Right renal cortex interstitium (tissue), 3 donors: ENCODE measurements around the gene VWDE. TPM values are rescaled to one million over a fixed set of nuclear protein-coding genes. Genes with fewer than 3 reads are reported as not detected.

Experiments
- DNase-seq, 3 donors: peaks; one replicate each; pipeline ENCODE4 v3.0.0-alpha.2; 2013; ENCODE audit warnings: low read depth in 3 of 3, low spot score in 2 of 3
- polyA plus RNA-seq, 3 donors: library from polyadenylated mRNA; unstranded; fragments of 120-200 nt; gene quantifications; one replicate each; pipeline ENCODE4 v1.2.1, GENCODE V29; 2013; ENCODE audit not compliant: insufficient read length in 3 of 3

VWDE gene
- polyA plus RNA-seq, 3 donors, result 3.1 to 5.1 (median 3.8) TPM

DNA sequence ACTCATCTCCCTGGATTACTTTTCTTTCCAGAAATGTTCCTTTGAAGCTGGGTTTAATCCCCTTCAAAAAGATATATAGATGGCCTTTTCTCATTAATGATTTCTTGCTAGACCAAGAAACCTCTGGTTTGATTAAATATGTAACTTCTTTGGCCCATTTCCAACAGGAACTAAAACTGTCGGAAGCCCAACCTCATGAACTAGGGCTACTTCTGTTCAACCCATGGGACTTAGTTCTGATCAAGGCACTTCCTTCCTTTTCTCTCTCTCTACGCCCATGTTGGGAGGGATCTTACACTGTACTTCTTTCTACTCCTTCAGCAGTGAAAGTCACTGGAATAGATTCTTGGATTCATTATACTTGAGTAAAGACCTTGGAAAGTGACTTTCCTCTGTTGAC lies 109.0 kb downstream of the VWDE start:
- DNase-seq, result no peak

DNA sequence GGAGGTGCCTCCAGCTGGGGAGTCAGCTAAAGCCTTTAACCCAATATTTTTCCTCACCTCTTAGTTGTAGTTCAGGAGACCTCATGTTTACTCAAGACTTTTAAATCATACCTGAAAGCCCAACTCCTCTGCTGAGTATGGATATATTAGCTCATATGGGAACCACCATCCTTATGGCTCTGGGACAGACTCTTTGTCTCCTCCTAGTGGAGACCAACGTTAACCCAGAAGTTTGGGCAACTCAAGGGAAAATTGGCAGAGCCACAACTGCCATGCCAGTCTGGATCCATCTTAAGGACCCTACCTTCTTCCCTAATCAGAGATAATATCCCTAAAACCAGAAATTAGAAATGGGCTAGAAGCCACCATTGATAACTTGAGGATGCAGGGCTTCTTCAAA lies 111.8 kb downstream of the VWDE start:
- DNase-seq, result no peak

DNA sequence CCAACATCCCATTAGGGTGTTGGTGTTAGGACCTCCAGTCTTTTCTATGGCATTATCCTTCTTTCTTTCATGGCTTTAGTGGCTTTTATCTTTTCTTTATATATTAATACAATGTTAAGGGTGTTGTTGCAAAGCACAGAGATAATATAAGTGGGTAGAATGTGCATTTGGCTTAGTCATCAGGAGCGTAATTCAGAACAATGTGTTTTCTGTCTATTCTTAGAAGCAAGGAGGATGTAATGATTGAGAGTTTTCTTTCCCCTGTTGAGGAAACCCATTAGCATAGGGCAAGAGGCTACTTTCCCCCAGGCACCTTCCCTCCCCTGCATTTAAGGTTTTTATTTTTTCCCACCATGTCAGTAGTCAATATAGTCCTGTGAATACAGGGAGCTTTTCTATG lies 112.9 kb downstream of the VWDE start:
- DNase-seq, result no peak

DNA sequence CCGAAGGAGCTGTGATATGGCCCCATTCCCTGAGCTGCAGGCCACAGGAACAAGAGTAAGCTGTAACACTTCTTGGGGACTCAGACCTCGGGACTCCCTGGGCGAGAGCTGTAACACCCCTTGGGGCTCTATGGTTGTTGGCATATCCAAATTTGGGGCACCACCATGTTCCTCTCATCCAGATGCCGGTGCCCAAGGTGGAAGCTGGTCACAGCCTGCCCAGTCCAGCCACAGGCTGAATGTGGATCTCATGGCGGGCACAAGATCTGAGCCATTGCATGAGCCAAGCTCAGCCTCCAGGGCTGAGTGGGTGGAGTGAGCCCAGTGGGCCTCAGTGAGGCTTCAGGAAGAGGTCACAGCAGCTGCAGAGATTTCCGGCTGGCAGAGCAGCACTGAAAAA lies 113.7 kb downstream of the VWDE start:
- DNase-seq, result no peak

DNA sequence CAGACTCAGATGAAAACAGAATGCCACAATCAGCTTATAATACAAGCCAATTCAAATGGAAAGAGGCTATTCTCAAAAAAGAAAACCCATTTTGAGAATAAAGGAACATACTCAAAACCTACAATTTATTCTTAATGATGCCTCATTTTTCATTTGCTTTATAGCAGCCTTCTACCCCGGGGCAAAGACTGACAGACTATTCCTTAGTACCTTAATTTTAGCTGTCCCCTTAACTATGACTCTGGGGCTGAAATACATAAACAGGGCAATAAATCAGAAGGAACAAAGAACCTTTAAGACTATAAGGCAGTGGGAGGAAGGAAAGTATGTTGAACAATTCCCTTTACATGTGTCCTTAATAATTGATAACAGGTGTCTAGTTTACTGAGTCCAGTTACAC lies 115.8 kb downstream of the VWDE start:
- no peak for DNase-seq

DNA sequence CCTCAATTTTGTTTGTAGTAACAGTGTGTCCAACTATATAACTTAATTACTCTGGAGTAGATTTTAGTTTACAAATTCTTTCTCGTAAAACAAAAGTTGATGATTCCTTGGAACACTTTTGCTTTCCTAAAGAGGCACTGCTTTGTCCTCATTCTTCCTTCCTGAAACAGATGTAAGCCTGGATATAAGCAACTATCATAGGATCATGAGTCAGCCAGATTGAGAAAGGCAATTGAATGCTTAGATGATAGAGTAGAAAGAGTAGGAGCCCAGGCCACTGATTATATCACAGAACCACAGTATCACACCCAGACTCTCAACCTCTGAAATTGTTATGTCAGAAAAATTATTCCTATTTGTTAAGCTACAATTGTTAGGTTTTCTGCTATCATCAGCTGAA lies 122.6 kb downstream of the VWDE start:
- DNase-seq, result no peak

Other genes with a start within 250 kb of the VWDE start
- gene TMEM106B, start 192.6 kb downstream of the VWDE start, polyA plus RNA-seq, result 100 to 1,000 TPM in 2 of 3 donors, 10 to 100 TPM in 1; 96.3 to 106 (median 105) TPM
- 100 to 1,000 TPM; 110 to 137 (median 124) TPM for gene SCIN, start 166.9 kb upstream of the VWDE start, polyA plus RNA-seq